Measurements from ENCODE around the gene ARSG.

DNA sequence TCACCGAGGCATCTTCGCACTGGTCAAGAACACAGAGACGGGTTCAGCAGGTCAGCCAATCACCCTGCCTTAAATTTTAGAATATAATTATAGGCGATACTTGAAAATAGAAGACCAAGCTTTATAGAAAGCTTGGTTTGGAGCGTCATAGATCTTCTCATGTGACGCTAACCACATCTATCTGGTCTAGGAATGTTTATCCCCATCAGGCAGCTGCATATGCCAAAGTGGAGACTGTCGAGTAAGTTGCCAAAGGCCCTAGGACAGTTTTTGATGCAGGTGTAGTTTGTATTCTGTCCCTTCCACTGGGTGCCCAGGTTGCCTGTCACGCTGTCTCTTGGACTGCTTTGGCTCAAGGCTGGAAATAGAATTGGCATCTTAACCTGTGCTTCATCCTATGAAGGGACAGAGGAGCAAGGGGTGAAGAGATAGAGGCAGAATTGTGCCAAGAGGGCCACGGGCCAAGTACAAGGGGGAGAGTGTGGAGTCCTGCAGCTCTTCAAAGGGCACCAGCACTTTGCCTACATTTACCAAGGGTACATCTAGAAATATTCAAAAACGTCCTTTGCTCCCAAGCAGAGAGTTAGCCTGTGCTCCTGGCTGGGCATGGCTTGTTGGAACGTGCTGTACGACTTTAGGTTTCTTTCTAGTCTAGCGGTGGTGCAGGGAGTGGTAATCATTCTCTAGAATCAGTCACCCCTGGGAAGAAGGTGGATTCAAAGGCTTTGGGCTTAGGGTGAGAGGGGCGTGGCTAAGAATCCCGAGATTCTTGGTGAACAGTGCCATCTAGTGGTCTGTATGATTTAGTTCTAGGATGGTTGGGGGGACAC, 171.3 kb downstream of the ARSG start:
- TF ChIP-seq, protein P1, sequence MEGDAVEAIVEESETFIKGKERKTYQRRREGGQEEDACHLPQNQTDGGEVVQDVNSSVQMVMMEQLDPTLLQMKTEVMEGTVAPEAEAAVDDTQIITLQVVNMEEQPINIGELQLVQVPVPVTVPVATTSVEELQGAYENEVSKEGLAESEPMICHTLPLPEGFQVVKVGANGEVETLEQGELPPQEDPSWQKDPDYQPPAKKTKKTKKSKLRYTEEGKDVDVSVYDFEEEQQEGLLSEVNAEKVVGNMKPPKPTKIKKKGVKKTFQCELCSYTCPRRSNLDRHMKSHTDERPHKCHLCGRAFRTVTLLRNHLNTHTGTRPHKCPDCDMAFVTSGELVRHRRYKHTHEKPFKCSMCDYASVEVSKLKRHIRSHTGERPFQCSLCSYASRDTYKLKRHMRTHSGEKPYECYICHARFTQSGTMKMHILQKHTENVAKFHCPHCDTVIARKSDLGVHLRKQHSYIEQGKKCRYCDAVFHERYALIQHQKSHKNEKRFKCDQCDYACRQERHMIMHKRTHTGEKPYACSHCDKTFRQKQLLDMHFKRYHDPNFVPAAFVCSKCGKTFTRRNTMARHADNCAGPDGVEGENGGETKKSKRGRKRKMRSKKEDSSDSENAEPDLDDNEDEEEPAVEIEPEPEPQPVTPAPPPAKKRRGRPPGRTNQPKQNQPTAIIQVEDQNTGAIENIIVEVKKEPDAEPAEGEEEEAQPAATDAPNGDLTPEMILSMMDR (conservative IDR thresholded peaks at IDR 0.05; ENCODE audit: low read depth in 2 of 2), result peak; percentile 82 to 87
- TF ChIP-seq EZH2 (IDR thresholded peaks at IDR 0.05; ENCODE audit: low read depth, unreplicated experiment) (no peak), NANOG (IDR thresholded peaks at IDR 0.05; ENCODE audit: borderline replicate concordance) (no peak), POLR2AphosphoS5 (IDR thresholded peaks at IDR 0.05; ENCODE audit: low read depth) (no peak), ZNF331 (CRISPR knock-in tag; IDR thresholded peaks at IDR 0.05; ENCODE audit: low read depth) (no peak), JUNB (IDR thresholded peaks at IDR 0.05; ENCODE audit: unreplicated experiment) (no peak), EZH2phosphoT487 (IDR thresholded peaks at IDR 0.05; ENCODE audit: unreplicated experiment) (no peak), ZNF114 (CRISPR knock-in tag; IDR thresholded peaks at IDR 0.05) (no peak), CREB1 (CRISPR knock-in tag; IDR thresholded peaks at IDR 0.05; ENCODE audit: low read depth) (no peak)
- TF ChIP-seq, protein P2, sequence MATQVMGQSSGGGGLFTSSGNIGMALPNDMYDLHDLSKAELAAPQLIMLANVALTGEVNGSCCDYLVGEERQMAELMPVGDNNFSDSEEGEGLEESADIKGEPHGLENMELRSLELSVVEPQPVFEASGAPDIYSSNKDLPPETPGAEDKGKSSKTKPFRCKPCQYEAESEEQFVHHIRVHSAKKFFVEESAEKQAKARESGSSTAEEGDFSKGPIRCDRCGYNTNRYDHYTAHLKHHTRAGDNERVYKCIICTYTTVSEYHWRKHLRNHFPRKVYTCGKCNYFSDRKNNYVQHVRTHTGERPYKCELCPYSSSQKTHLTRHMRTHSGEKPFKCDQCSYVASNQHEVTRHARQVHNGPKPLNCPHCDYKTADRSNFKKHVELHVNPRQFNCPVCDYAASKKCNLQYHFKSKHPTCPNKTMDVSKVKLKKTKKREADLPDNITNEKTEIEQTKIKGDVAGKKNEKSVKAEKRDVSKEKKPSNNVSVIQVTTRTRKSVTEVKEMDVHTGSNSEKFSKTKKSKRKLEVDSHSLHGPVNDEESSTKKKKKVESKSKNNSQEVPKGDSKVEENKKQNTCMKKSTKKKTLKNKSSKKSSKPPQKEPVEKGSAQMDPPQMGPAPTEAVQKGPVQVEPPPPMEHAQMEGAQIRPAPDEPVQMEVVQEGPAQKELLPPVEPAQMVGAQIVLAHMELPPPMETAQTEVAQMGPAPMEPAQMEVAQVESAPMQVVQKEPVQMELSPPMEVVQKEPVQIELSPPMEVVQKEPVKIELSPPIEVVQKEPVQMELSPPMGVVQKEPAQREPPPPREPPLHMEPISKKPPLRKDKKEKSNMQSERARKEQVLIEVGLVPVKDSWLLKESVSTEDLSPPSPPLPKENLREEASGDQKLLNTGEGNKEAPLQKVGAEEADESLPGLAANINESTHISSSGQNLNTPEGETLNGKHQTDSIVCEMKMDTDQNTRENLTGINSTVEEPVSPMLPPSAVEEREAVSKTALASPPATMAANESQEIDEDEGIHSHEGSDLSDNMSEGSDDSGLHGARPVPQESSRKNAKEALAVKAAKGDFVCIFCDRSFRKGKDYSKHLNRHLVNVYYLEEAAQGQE (IDR thresholded peaks at IDR 0.05; ENCODE audit: unreplicated experiment), result no peak
